HG02938 (cell line): ENCODE results near the gene CELA3B.
"Not testable (repeated sequence)": the region's sequence is repeated elsewhere in the genome, so short reads cannot be mapped to it uniquely, and the experiment has no call there.

Experiments used
- ATAC-seq: cut with Tn5 transposase; IDR thresholded peaks from one replicate; pipeline ENCODE4 v1.9.1; 2021; ENCODE audit warnings: mild to moderate bottlenecking, moderate library complexity; ENCODE audit not compliant: unreplicated experiment

CELA3B gene, protein sequence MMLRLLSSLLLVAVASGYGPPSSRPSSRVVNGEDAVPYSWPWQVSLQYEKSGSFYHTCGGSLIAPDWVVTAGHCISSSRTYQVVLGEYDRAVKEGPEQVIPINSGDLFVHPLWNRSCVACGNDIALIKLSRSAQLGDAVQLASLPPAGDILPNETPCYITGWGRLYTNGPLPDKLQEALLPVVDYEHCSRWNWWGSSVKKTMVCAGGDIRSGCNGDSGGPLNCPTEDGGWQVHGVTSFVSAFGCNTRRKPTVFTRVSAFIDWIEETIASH

DNA sequence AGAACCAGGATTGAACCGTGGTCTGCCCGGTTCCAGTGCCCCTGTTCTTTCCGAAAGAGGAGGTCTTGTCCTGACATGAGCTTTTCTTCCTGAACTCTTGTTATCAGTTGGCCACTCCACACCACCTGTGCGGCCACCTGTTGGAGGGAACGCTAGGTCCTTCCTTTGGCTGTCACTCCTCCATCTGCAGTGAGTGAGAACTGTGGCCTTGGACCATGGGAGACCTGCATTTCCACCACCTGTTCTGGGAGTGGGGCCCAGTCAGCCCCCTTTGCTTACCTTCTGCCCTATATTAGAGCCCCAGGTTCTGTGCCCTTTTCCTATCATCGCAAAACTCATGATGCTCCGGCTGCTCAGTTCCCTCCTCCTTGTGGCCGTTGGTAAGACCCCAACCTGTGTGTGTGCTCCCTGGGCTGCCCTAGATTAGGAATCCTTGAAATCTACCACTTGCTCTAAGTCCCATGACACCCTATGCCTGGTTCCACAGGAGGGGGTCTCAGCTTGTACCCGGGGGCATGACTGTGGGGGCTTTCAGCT lies at the start of gene CELA3B:
CELA3B (plus strand) TSS at position 320 of the 537 bp plus-strand sequence; CDS start at position 338, 18 bp downstream.
- ATAC-seq = not testable (repeated sequence)

DNA sequence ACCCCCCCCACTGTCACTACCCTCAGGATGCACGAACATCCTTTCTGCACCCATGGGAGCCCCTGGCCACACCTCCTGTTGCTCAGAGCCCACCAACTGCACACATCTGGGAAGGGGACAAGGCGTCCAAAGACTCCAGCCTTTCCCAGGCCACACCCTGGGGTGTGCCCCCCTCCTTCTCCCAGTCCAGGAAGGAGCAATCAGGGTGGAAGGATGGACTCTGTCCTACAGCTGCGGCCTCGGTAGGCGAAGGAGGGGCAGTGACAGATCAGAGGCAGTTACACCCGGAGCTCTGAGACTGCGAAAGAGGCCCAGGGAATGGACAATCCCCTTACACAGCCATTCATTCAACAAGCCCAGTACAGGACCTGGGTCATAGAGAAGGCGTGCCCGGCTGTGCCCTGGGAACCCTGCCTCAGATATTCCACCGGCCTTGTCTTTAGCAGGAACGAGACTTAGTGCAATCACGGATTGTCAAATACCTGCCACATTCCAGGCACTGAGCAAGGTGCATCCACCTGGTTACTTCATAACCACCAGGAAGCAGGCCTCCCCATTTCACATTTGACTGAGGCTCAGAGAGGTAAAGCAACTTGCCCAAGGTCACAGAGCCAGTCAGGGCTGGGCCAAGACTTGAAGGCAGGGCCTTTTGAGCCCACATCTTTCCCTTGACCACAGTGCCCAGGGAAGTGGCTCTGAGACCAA lies 49.1 kb upstream of the CELA3B start:
- no peak for ATAC-seq

DNA sequence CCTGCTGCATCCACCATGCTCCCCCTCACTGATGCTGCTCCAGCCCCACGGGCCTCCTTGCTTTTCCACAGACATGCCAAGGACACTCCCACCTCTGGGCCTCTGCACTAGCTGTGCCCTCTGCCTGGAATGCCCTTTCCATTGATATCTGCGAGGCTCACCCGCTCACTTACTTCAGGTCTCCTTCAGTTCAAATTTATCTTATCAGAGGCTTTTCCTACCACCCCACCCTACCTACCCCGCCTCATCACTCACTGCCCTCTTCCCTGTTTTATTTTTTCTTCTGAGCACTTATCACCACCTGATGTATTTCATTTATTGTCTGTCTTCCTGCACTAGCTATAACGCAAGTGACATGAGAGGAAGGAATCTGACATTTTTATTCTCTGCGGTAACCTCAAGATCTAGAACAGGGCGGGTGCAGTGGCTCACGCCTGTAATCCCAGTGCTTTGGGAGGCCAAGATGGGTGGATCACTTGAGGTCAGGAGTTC lies 46.7 kb upstream of the CELA3B start:
- no peak for ATAC-seq

DNA sequence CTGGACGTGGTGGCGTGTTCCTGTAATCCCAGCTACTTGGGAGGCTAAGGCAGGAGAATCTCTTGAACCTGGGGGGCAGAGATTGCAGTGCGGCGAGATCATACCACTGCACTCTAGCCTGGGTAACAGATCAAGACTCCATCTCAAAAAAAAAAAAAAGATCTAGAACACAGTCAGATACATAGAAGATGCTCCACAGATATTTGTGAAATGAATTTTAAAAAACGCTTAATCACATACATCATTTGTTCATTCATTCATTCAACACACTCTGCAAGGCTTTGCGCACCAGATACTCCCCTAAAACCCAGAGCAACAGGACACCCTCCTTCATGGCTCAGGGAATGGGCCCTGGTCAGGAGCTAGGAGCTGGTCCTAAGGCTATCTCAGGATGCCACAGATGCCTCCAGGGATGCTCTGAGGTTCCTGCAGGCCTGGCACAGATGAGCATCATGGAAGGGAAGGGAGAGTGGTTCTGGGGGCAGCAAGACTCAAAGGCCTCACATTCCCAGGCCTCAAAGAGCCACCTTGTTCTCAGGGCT lies 46.1 kb upstream of the CELA3B start:
- no peak for ATAC-seq

DNA sequence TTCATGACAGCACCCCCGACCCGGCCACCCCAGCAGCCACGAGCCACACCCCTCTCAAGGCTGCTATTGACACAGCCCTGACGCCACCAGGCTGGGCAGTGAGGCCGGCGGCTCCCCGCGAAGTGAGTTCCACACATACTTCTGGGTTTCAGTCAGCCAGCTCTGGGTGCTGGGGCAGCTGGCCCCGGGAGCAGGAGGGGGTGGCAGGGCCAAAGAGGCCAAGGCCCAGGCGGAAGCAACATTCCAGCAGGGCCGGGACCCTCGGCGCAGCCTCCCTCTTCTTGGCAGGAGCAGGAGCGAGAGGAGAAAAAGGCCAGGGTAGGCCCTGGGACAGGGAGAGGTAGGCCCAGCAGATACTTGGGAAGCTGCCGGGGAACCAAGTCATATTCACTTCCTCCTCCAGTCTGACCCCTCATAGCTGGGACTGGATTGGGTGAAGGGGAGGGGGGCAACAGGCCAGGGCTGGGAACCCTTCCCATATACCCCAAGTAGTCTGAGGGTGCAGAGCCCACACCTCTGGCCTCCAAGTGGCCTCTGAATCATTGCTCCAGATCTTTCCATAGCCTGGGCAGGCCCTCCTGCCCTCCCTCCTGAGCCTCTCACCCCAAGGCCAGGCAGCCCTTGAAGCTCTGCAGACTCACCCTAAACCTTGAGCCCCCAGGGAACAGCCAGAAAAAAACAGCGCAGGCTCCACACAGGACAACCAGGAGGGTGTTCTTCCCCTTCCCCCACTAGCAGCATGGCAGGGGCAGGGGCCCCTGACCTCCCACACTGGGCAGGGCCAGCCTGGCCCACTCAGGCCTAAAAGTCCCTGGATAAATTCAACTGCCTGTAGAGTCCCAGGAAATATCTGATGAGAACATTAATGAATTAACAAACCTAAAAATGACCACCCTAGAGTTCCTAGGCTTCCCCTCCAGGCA lies 45.4 kb upstream of the CELA3B start:
- ATAC-seq = no peak

DNA sequence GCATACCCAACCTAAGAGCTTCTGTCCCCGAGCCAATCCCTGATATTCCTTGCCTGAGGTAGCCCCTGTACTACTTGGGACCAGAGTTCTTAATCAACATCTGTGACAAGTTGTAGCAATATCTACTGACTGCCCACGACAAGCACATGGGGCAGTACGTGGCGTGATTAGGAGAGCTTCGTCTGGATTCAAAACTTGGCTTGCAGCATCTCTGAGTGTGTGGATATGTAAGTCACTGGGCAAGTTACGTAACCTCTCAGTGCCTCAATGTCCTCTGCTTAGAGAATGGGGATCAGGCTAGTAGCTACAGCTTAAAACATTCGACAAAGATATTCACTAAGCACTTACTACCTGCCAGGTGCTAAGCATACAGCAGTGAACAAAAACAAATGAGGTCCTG lies 44.7 kb upstream of the CELA3B start:
- ATAC-seq = no peak

DNA sequence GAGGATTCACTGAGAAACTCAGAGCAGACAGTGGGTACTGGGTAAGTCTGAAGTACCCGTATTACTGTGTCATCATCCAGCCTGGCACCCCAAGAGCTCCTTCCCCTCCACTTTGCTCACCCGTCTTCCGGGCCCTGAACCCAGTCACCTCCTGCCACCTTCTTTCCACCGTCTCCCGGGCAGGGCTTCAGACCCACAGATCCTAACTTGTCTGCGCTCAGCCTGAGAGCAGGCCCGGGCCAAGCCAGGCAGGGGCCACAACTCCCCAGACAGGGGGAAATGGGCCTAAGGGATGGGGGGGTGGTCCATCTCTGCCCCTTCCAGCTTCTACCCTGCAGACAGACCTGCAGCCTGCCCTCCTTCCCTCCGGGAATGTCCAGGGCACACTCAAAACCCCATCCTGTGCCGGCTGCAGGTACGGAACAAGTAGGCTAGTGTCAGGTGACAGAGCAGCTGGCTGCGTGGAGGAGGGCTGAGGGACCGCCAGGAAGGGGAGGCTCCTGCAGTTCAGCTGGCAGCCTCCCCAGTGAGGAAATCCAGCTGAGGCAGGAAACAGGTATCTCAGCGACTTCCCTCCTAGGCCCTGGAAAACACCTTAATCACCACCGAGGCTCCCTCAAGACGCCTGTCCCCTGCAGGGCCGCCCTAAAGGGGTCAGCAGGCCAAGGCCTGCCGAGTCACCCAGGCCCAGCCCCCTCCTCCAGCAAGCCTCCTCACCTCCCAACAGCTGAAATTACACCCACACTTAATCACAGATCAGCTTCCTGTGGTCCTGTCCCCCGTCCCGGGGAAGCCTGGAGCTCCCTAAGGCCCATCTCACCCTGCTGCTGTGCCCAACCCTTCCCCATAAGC lies 43.2 kb upstream of the CELA3B start:
- no peak for ATAC-seq

DNA sequence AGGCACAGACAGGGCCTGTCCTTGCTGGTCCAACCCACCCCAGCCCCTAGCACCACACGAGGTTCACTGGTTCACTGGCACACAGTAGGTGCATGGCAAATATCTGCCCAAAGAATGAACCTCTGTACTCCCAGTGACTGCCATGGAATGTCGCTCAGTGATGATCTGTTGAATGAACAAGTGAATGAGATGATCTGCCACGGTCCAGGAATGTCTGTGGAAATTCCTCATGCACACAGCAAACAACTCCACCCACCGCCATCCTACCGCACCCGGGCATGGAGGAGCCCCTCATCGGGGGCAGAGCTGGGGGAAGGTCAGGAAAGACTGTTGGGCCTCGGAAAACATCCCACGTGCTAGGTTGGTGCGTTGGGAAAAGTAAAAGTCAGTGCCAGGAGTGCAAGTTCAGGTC lies 41.4 kb upstream of the CELA3B start:
- ATAC-seq = no peak

DNA sequence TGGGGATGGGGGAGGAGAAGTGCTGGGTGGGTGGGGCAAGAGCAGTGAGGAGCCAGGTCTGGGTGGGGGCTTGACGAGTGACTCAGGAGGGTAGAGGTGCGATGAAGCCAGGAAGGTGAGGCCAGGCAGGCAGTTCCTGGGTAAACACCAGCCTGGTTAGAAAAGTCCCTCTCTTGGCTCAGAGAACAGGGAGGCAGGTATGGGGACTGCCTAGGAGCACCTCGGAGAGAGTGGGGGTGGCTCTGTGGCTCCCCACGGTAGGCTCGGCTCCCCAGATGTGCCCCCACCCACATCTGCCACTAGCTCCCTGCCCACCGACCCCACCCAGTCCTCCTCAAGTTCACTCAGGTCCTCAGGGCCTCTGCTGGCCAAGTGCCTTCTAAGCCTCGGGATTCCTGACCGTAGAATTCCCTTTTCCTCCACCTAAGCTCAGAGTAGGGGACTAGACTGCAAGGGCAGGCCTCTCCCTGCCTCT lies 40.9 kb upstream of the CELA3B start:
- no peak for ATAC-seq

DNA sequence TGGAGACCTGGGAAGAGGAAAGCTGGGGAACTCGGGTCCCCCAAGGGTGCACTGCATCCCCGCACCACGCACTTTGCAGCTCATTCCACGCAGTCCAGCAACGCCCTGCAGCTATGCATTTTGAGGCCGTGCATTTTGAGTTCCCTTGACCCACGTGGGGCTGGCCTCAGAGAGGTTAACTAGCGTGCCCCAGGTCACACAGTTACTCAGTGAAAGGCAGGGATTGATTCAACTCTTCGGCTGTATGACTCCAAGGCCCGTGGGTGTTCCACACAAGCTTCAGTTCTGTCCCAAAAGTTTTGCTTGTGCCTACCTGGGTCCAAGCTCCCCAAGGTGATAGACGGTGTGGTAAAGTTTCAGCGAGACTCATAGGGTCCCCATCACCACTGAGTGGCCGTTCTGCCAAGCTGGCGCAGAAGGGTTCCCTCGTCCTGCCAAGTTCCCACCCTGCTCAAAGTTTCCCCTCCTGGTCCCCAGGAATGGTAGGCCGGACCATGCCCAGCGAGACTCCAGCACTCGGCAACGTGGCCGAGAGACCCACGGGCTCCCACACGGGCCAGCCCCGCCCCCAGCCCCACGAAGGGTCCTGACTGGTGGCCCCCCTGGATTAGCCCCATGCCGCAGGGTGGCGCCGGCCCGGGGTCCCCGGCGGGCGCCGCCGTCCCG lies 40.3 kb upstream of the CELA3B start:
- ATAC-seq = no peak

DNA sequence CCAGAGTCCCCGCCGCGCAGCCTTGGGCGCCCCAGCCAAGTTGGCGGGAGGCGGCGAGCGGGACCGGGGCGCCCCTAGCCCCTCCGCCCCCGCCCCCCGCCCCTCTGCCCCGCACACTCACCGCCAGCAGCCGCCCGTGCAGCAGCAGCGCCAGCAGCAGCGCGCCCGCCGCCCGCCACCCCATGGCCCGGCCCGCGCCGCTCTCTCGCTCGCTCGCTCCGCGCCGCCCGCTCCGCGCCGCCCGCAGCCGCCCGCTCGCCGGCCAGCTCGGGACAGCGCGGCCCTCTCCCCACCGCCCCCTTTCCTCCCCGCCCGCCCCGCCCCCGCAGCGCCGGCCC lies 39.8 kb upstream of the CELA3B start, which contains the start of gene HSPG2:
HSPG2 (minus strand) TSS at position 277 of the 338 bp plus-strand sequence; CDS start at position 184, 93 bp downstream.
- no peak for ATAC-seq

DNA sequence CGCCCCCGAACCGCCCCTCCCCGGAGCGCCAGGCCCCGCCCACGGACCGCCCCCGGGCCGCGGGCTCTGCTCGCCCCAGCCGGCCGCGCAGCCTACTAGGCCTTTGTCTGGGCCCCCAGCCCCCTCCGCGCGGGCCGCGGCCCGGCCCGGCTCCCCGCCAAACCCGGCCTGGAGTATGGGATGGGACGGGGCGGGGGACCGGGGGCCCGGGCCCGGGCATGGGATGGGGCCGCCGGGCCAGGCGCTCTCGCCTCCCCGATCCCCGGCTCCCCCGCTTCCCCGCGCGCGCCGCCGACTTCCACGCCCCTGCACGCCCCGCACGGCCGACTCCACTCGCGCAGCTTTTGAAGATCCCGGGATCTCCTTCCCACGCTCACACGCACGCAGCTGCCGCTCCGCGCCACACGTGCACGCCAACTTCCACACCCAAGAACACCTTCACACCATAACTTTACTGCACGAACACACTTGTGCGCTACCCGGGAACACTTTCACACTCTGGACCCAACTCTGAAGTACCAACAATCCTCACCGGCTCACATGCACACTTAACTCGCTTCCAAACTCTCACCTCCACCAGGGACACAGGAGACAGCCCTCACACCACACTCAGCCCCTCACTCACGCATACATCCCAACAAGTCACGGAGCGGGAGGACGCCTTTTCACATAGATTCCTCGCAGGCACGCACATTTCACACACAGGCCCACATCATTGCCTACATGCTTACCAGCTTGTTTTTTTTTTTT lies 39.3 kb upstream of the CELA3B start:
- no peak for ATAC-seq

DNA sequence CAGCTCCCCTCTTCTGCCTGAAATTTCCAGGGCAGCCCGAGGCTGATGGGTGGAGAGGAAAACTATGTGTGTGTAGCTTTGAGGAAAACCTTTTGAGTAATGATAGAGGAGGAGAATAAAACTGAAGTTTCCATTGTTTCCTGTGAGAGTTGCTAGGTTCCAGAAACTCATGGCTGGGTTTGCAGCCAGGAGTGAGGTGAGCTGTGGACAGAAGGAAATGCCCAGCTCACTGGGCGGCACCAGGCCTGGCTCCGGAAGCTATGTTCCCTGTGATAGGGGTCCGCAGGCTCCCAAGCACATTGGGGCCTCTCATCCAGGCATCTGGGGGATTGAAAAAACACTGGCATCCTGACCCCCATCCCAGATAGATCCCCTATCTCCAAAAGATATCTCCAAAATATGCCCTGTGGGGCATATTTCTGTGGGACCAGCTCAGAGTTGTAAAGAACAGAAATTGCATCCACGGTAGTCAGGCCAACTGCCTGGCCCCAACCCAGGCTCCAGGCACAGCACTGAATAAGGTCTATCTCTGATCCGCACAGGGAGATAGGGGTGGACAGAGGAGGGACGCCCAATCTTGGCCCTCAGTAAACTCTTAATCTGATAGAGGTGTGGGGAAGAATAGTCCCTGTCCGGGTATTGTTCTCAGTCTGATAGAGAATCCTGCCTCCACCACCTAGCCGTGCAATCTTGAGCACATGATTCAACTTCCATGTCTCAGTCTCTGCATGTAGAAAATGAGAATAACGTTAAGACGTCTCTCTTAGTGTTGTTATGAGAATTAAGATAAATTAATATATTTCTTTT lies 37.9 kb upstream of the CELA3B start:
- ATAC-seq = no peak

DNA sequence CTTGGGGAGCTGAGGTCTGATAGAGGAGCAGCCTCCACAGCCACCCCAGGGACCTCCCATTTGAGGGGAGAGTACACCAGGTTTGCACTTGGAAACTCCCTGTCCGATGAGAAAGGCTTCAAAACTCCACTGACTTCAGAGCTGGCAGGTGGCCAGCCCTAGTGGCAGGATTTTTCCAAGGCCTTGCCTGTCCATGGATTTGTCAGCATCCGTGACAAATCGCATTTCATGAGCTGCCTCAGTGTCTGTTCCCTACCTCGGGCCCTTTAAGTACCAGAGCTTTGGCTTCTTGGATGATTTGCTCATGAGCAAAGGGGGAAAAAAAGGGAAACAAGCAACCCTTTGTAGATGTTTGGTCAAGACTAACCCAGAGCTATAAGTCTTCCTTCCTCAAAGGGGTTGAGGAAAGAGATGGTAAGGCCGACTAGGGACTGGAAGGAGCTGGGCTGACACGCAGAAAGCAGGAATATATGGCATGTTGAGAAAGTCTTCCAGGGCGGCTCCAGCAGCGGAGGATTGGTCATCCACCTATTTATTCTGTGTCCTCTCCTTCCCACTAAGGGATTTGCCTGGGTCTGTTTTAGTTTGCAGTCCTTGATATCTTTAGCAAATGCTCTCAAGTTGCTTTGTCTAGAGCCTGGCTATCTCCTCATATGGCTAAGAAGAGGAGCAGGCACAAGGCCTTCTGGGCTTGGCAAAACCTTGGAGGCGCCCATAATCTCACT lies 37.0 kb upstream of the CELA3B start:
- no peak for ATAC-seq

DNA sequence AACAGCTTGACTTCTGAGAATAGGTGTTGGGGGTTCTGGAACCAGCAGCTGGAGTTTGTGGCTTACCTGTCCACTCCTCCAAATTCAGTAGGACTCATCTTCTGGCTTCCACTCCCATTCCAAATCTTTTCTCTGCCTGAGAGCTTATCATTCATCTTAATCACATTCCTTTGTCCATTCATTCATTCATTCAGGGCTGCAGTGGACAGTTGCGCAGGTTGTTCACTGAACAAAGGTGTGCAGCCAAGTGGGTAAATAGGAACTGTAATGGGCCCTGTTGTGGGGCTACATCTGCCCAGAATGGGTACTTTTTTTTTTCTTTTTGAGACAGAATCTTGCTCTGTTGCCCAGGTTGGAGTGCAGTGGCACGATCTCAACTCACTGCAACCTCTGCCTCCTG lies 36.3 kb upstream of the CELA3B start:
- no peak for ATAC-seq

DNA sequence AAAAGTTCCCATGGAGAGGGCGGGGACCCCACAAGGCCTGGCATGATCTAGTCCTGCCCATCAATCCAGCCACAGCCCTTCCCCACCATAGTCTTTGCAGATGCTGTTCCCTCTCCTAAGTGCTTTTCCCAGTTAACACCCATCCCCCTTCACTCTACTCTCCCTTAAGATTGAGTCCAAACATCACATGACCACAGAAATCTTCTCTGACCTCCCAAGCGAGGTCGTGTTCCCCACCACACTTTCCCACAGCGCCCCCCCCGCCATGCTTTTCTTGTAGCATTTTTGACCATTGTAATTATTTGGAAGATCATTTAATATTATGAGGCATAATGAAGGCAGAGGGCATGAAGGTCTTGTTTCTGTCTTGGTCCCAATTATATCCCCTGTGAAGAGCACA lies 35.5 kb upstream of the CELA3B start:
- no peak for ATAC-seq

DNA sequence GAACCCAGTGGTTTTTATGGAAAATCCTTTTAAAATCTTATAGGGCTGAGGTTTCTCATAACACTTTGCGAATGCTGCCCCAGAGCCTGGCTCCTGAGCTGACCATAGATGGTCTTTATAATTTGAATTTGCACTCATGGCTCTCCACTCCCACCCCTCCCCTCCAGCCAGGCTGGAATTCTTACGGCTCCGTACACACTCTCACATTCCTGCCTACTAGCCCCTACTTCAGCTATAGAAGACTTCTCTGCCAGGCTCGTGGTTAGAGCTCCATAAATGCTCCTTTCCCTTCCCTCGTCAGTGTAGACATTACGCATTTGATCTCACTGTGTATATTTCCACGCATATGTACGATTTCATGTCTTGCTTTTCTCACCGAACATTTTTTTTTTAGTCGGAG lies 34.4 kb upstream of the CELA3B start:
- no peak for ATAC-seq
